SK-N-SH (cell line): Measurements from ENCODE around the gene JOSD2. TPM values are rescaled to one million over a fixed set of nuclear protein-coding genes. Genes with fewer than 3 reads are reported as not detected.

ENCODE experiments used
- CTCF ChIA-PET: fragments of 300-600, 350-600 bp; formaldehyde crosslinking; extraction: SDS; loops from one replicate; lab custom pipeline; 2021; lab: Yijun Ruan, JAX
- POLR2A ChIA-PET: fragments of 350-600 bp; sonication (Branson Sonifier 250); formaldehyde crosslinking; extraction: SDS; loops from one replicate; lab custom pipeline; 2020; ENCODE audit warnings: antibody characterized with exemption, inconsistent platforms; lab: Yijun Ruan, JAX
- DNase-seq: peaks from one replicate; pipeline ENCODE4 v3.0.0; 2012
- H2AFZ ChIP-seq: fragments of 200-600 bp; sonication (generic); 2 replicates; pipeline ENCODE4 v1.8.1; 2016; ENCODE audit warnings: antibody characterized with exemption, mild to moderate bottlenecking, low read depth
- H3F3A ChIP-seq: fragments of 200-600 bp; sonication (generic); replicated peaks from 2 replicates; pipeline ENCODE3; 2016; ENCODE audit warnings: antibody characterized with exemption, mild to moderate bottlenecking; ENCODE audit not compliant: insufficient read depth
- H3K27ac ChIP-seq, 2 experiments: fragments of 200-500 bp in 1 of 2; fragments of 200-600 bp in 1 of 2; sonication (Bioruptor generic) in 1 of 2; sonication (generic), shearing (Covaris generic) in 1 of 2; 2 replicates each; pipeline versions ENCODE4 v1.5.1 to v1.6.1; 2014 to 2016; ENCODE audit warnings: low read depth in 2 of 2, inconsistent platforms in 1 of 2, low read length in 1 of 2, mild to moderate bottlenecking in 1 of 2, mixed read lengths in 1 of 2
- H3K27me3 ChIP-seq: fragments of 200-600 bp; sonication (generic), shearing (Covaris generic); 2 replicates; pipeline ENCODE4 v1.6.1; 2016; ENCODE audit warnings: mixed run types; ENCODE audit not compliant: insufficient read depth
- H3K36me3 ChIP-seq, 2 experiments: fragments of 200-500 bp in 1 of 2; fragments of 200-600 bp in 1 of 2; sonication (Bioruptor generic) in 1 of 2; sonication (generic) in 1 of 2; replicated peaks in 1 of 2; 2 replicates each; pipeline versions ENCODE3 to v1.5.1; 2014 to 2016; ENCODE audit warnings: low read length in 1 of 2, mild to moderate bottlenecking in 1 of 2; ENCODE audit not compliant: insufficient read depth in 2 of 2, control insufficient read depth in 1 of 2
- H3K4me1 ChIP-seq, 2 experiments: fragments of 200-500 bp in 1 of 2; fragments of 200-600 bp in 1 of 2; sonication (Bioruptor generic) in 1 of 2; sonication (generic), shearing (Covaris generic) in 1 of 2; 2 replicates each; pipeline versions ENCODE4 v1.5.1 to v1.6.1; 2014 to 2016; ENCODE audit warnings: low read depth in 1 of 2, low read length in 1 of 2, mixed run types in 1 of 2; ENCODE audit not compliant: insufficient read depth in 2 of 2, control insufficient read depth in 1 of 2
- H3K4me2 ChIP-seq: fragments of 200-600 bp; sonication (generic), shearing (Covaris generic); 2 replicates; pipeline ENCODE4 v1.6.1; 2017; ENCODE audit warnings: mixed run types
- H3K4me3 ChIP-seq, 2 experiments: fragments of 200-500 bp in 1 of 2; fragments of 200-600 bp in 1 of 2; sonication (Bioruptor generic) in 1 of 2; sonication (generic), shearing (Covaris generic) in 1 of 2; 2 replicates each; pipeline versions ENCODE4 v1.5.1 to v1.8.1; 2014 to 2016; ENCODE audit warnings: low read depth in 2 of 2, inconsistent platforms in 1 of 2, low read length in 1 of 2, mild to moderate bottlenecking in 1 of 2, mixed read lengths in 1 of 2, moderate library complexity in 1 of 2
- H3K79me2 ChIP-seq: fragments of 200-600 bp; sonication (generic); 2 replicates; pipeline ENCODE4 v1.8.1; 2017; ENCODE audit warnings: mild to moderate bottlenecking; ENCODE audit not compliant: insufficient read depth
- H3K9ac ChIP-seq: fragments of 200-600 bp; sonication (generic); 2 replicates; pipeline ENCODE4 v1.6.1; 2017; ENCODE audit warnings: mixed run types
- H3K9me2 ChIP-seq: fragments of 200-600 bp; sonication (generic); 2 replicates; pipeline ENCODE4 v1.6.1; 2017; ENCODE audit warnings: mixed run types
- H3K9me3 ChIP-seq: fragments of 200-600 bp; sonication (generic); 2 replicates; pipeline ENCODE4 v1.6.1; 2017; ENCODE audit warnings: mixed run types, mild to moderate bottlenecking, moderate library complexity
- H4K20me1 ChIP-seq: fragments of 200-600 bp; sonication (generic); 2 replicates; pipeline ENCODE4 v1.6.1; 2017; ENCODE audit warnings: mild to moderate bottlenecking, mixed run types; ENCODE audit not compliant: insufficient read depth
- ELF1 ChIP-seq: IDR thresholded peaks from 2 replicates; pipeline ENCODE4 v1.4.0; 2012
- EP300 ChIP-seq, 2 experiments: IDR thresholded peaks; 2 replicates each; pipeline versions ENCODE4 v1.4.0 to v1.6.1; 2012; ENCODE audit warnings: borderline replicate concordance in 1 of 2, low read depth in 1 of 2, low read length in 1 of 2
- EZH2phosphoT487 ChIP-seq: fragments of 200-600 bp; sonication (generic); IDR thresholded peaks from 2 replicates; pipeline ENCODE4 v1.6.1; 2017; ENCODE audit warnings: low read depth, mixed run types, mild to moderate bottlenecking, antibody characterized with exemption, moderate library complexity, borderline replicate concordance
- FOSL2 ChIP-seq: IDR thresholded peaks from 2 replicates; pipeline ENCODE4 v1.4.0; 2012; ENCODE audit warnings: low read depth, mild to moderate bottlenecking, moderate library complexity, borderline replicate concordance
- FOXM1 ChIP-seq: IDR thresholded peaks from 2 replicates; pipeline ENCODE4 v1.4.0; 2012; ENCODE audit warnings: low read depth, mild to moderate bottlenecking
- MXI1 ChIP-seq: IDR thresholded peaks from 2 replicates; pipeline ENCODE4 v1.6.1; 2012; ENCODE audit warnings: mild to moderate bottlenecking, low read depth, low read length, improper control_type of control experiment
- NRF1 ChIP-seq: IDR thresholded peaks from 2 replicates; pipeline ENCODE4 v1.6.1; 2012; ENCODE audit warnings: low read depth, mild to moderate bottlenecking, low read length
- POLR2AphosphoS5 ChIP-seq: IDR thresholded peaks from 2 replicates; pipeline ENCODE4 v1.6.1; 2012; ENCODE audit warnings: low read depth, low read length
- RAD21 ChIP-seq: IDR thresholded peaks from 2 replicates; pipeline ENCODE4 v1.6.1; 2012; ENCODE audit warnings: mild to moderate bottlenecking, low read length
- SIN3A ChIP-seq: IDR thresholded peaks from 2 replicates; pipeline ENCODE4 v1.6.1; 2012; ENCODE audit warnings: low read depth, mild to moderate bottlenecking, low read length, moderate library complexity, borderline replicate concordance
- SMC3 ChIP-seq: IDR thresholded peaks from 2 replicates; pipeline ENCODE4 v1.6.1; 2012; ENCODE audit warnings: low read depth, low read length, improper control_type of control experiment
- TAF1 ChIP-seq: IDR thresholded peaks from 2 replicates; pipeline ENCODE4 v1.6.1; 2012; ENCODE audit warnings: low read depth, mild to moderate bottlenecking, low read length, moderate library complexity, borderline replicate concordance
- TEAD4 ChIP-seq: IDR thresholded peaks from 2 replicates; pipeline ENCODE4 v1.4.0; 2012; ENCODE audit warnings: mild to moderate bottlenecking, borderline replicate concordance; ENCODE audit not compliant: insufficient read depth
- YY1 ChIP-seq: IDR thresholded peaks from 2 replicates; pipeline ENCODE4 v1.4.0; 2012; ENCODE audit warnings: low read depth, mild to moderate bottlenecking
- WGBS: methylation state at CpG from one replicate; pipeline ENCODE4 v1.1.6; 2017; ENCODE audit warnings: low lambda C conversion rate; 5-methylcytosine and 5-hydroxymethylcytosine counted together
- polyA plus RNA-seq, 3 experiments: library from polyadenylated mRNA; depleted of rRNA; stranded (reverse); fragments of >200 nt; gene quantifications; 2 replicates each; pipeline ENCODE4 v1.2.3, GENCODE V29; 2012
- TF ChIP-seq, protein P1 (sequence below): IDR thresholded peaks from 2 replicates; pipeline ENCODE4 v1.4.0; 2012; ENCODE audit warnings: low read depth, borderline replicate concordance
- TF ChIP-seq, protein P2 (sequence below): IDR thresholded peaks from 2 replicates; pipeline ENCODE4 v1.6.1; 2012; ENCODE audit warnings: mild to moderate bottlenecking, low read depth, low read length, moderate library complexity
- TF ChIP-seq, protein P3 (sequence below): fragments of 200-600 bp; sonication (generic); IDR thresholded peaks from 2 replicates; pipeline ENCODE4 v1.6.1; 2017; ENCODE audit warnings: antibody characterized with exemption, mild to moderate bottlenecking, moderate library complexity
- TF ChIP-seq, protein P4 (sequence below): IDR thresholded peaks from 2 replicates; pipeline ENCODE4; 2012
- TF ChIP-seq, protein P5 (sequence below): fragments of 150-350 bp; IDR thresholded peaks from 2 replicates; pipeline ENCODE4 v1.6.1; 2016; ENCODE audit warnings: mild to moderate bottlenecking, low read depth, low read length
- TF ChIP-seq, protein P6 (sequence below): IDR thresholded peaks from 2 replicates; pipeline ENCODE4 v1.4.0; 2012; ENCODE audit warnings: low read depth, borderline replicate concordance

Gene JOSD2
- polyA plus RNA-seq, 1 of the 3 experiments (the other 2 are of a cell fraction), result 81.2 TPM

DNA sequence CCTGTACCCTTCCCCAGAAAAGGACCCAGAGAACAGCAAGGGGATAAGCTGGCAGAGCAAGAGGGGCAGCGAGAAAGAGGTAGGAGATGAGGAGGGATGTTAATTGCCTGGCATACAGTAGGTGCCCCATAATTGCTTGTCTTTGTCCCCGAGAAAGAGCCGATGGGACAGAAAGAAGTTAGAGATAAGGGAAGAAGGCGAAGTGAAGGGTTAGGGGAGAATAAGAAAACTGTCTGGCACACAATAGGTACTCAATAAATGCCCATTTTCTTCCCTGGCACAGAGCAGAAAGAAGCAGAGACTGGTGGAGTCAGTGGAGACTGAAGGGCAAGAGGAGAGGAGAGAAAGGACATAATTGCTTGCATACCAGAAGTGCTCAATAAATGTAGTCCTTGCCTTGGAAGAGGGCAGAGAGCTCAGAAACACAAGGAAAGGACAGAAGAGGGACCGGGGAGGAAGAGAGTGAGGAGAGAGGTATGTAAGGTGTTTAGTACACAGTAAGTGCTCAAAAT is 15.9 kb downstream of the JOSD2 start:
- Histone ChIP-seq H3K4me1 (peaks cover 0 to 4% of the 10 kb centered on the region in 2 experiments; a peak in 1 of 4 replicates), H3K27ac (no peak overlapping the region)
- no peak for TF ChIP-seq SIN3A
- TF ChIP-seq, protein P1, sequence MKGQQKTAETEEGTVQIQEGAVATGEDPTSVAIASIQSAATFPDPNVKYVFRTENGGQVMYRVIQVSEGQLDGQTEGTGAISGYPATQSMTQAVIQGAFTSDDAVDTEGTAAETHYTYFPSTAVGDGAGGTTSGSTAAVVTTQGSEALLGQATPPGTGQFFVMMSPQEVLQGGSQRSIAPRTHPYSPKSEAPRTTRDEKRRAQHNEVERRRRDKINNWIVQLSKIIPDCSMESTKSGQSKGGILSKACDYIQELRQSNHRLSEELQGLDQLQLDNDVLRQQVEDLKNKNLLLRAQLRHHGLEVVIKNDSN, result no peak
- TF ChIP-seq EZH2phosphoT487, result no peak
- TF ChIP-seq RAD21, result no peak
- TF ChIP-seq FOSL2, result no peak
- no peak for TF ChIP-seq TAF1
- TF ChIP-seq, protein P2, sequence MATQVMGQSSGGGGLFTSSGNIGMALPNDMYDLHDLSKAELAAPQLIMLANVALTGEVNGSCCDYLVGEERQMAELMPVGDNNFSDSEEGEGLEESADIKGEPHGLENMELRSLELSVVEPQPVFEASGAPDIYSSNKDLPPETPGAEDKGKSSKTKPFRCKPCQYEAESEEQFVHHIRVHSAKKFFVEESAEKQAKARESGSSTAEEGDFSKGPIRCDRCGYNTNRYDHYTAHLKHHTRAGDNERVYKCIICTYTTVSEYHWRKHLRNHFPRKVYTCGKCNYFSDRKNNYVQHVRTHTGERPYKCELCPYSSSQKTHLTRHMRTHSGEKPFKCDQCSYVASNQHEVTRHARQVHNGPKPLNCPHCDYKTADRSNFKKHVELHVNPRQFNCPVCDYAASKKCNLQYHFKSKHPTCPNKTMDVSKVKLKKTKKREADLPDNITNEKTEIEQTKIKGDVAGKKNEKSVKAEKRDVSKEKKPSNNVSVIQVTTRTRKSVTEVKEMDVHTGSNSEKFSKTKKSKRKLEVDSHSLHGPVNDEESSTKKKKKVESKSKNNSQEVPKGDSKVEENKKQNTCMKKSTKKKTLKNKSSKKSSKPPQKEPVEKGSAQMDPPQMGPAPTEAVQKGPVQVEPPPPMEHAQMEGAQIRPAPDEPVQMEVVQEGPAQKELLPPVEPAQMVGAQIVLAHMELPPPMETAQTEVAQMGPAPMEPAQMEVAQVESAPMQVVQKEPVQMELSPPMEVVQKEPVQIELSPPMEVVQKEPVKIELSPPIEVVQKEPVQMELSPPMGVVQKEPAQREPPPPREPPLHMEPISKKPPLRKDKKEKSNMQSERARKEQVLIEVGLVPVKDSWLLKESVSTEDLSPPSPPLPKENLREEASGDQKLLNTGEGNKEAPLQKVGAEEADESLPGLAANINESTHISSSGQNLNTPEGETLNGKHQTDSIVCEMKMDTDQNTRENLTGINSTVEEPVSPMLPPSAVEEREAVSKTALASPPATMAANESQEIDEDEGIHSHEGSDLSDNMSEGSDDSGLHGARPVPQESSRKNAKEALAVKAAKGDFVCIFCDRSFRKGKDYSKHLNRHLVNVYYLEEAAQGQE, result no peak
- TF ChIP-seq, protein P3, sequence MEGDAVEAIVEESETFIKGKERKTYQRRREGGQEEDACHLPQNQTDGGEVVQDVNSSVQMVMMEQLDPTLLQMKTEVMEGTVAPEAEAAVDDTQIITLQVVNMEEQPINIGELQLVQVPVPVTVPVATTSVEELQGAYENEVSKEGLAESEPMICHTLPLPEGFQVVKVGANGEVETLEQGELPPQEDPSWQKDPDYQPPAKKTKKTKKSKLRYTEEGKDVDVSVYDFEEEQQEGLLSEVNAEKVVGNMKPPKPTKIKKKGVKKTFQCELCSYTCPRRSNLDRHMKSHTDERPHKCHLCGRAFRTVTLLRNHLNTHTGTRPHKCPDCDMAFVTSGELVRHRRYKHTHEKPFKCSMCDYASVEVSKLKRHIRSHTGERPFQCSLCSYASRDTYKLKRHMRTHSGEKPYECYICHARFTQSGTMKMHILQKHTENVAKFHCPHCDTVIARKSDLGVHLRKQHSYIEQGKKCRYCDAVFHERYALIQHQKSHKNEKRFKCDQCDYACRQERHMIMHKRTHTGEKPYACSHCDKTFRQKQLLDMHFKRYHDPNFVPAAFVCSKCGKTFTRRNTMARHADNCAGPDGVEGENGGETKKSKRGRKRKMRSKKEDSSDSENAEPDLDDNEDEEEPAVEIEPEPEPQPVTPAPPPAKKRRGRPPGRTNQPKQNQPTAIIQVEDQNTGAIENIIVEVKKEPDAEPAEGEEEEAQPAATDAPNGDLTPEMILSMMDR, result no peak
- TF ChIP-seq TEAD4, result no peak
- TF ChIP-seq ELF1, result no peak
- no peak for TF ChIP-seq EP300 (IDR thresholded peaks at IDR 0.05; ENCODE audit: borderline replicate concordance in 1 of 2, low read depth in 1 of 2, low read length in 1 of 2)
- TF ChIP-seq MXI1, result no peak
- TF ChIP-seq, protein P4, sequence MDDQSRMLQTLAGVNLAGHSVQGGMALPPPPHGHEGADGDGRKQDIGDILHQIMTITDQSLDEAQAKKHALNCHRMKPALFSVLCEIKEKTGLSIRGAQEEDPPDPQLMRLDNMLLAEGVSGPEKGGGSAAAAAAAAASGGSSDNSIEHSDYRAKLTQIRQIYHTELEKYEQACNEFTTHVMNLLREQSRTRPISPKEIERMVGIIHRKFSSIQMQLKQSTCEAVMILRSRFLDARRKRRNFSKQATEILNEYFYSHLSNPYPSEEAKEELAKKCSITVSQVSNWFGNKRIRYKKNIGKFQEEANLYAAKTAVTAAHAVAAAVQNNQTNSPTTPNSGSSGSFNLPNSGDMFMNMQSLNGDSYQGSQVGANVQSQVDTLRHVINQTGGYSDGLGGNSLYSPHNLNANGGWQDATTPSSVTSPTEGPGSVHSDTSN, result no peak
- TF ChIP-seq NRF1, result no peak
- TF ChIP-seq SMC3, result no peak
- TF ChIP-seq, protein P5, sequence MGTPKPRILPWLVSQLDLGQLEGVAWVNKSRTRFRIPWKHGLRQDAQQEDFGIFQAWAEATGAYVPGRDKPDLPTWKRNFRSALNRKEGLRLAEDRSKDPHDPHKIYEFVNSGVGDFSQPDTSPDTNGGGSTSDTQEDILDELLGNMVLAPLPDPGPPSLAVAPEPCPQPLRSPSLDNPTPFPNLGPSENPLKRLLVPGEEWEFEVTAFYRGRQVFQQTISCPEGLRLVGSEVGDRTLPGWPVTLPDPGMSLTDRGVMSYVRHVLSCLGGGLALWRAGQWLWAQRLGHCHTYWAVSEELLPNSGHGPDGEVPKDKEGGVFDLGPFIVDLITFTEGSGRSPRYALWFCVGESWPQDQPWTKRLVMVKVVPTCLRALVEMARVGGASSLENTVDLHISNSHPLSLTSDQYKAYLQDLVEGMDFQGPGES, result no peak
- TF ChIP-seq FOXM1, result no peak
- no peak for TF ChIP-seq YY1
- no peak for TF ChIP-seq POLR2AphosphoS5
- TF ChIP-seq, protein P6, sequence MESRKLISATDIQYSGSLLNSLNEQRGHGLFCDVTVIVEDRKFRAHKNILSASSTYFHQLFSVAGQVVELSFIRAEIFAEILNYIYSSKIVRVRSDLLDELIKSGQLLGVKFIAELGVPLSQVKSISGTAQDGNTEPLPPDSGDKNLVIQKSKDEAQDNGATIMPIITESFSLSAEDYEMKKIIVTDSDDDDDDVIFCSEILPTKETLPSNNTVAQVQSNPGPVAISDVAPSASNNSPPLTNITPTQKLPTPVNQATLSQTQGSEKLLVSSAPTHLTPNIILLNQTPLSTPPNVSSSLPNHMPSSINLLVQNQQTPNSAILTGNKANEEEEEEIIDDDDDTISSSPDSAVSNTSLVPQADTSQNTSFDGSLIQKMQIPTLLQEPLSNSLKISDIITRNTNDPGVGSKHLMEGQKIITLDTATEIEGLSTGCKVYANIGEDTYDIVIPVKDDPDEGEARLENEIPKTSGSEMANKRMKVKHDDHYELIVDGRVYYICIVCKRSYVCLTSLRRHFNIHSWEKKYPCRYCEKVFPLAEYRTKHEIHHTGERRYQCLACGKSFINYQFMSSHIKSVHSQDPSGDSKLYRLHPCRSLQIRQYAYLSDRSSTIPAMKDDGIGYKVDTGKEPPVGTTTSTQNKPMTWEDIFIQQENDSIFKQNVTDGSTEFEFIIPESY, result no peak
- TF ChIP-seq, all 33 proteins: peak for 0
- H2AFZ ChIP-seq, result no peak overlapping the region
- ChIA-PET POLR2A (no interaction called here), CTCF (no interaction called here)
- H3K4me2 ChIP-seq, result no peak overlapping the region
- H3K4me3 ChIP-seq, result no peak overlapping the region
- no peaks in the 10 kb centered on the region for H3F3A ChIP-seq
- peaks cover 5% of the 10 kb centered on the region; the same call in 1 of the 2 replicates for H3K27me3 ChIP-seq
- H3K36me3 ChIP-seq, result no peaks in the 10 kb centered on the region
- H3K9ac ChIP-seq, result no peak overlapping the region
- DNase-seq, result no peak
- H4K20me1 ChIP-seq, result no peaks in the 10 kb centered on the region
- no peaks in the 10 kb centered on the region for H3K9me2 ChIP-seq
- no peaks in the 10 kb centered on the region for H3K79me2 ChIP-seq
- WGBS, result 51% methylated on average over 5 of the region's 5 CpGs
- no peaks in the 10 kb centered on the region for H3K9me3 ChIP-seq
